ENCODE data around the gene FGD2. TPM values are rescaled to one million over a fixed set of nuclear protein-coding genes. Genes with fewer than 3 reads are reported as not detected.
A peak's percentile ranks its signal among the peaks of the same experiment; 100 is the strongest.

The FGD2 gene
- total RNA-seq, 1 experiment from 2014 or later, result 0.13 TPM

DNA sequence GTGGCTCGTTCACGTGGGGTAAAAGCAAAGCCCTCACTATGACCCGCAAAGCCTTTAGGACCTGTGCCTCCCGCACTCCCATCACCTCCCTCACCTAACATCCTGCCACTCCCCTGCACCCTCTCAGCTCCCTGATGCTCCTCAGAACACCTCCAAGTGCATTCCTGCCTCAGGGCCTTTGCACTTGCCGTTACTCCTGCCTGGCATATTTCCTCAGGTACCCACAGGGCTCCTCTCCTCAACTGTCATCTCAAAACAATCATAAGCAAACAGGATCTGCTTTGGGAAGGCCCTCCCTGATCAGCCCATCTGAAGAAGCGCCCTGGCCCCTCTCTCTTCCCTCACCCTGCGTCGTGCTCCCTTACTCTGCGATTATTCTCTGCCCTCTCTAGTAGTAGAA is 49.1 kb downstream of the FGD2 start:
- H3K27me3 ChIP-seq (ENCODE audit: insufficient read depth, low read length), result no peaks in the 10 kb centered on the region
- no peak for TF ChIP-seq CTCF (conservative IDR thresholded peaks at IDR 0.05)
- H3K4me2 ChIP-seq (ENCODE audit: insufficient read depth, insufficient read length, low read length), result no peak overlapping the region
- Mint-ChIP-seq H3K27ac (peak overlapping the region in 1 of 3 experiments; percentile 23; a peak in 1 of 7 replicates), H3K36me3 (ENCODE audit: insufficient read depth in 1 of 3, low read depth in 3 of 3) (no peaks in the 10 kb centered on the region), H3K4me1 (peaks cover 49 to 61% of the 10 kb centered on the region in 2 experiments), H3K9me3 (no peaks in the 10 kb centered on the region), H3K27me3 (ENCODE audit: low read depth) (no peaks in the 10 kb centered on the region), H3K4me3 (no peak overlapping the region)
- no peak overlapping the region for H4K8ac ChIP-seq (replicated peaks; ENCODE audit: insufficient read length, low read depth, low read length)
- no peak overlapping the region for H2AK5ac ChIP-seq (ENCODE audit: insufficient read length, low read length)
- no peak overlapping the region for H3K4ac ChIP-seq (ENCODE audit: low read depth, low read length)
- H3K14ac ChIP-seq (ENCODE audit: insufficient read depth, low read length), result no peak overlapping the region
- H4K20me1 ChIP-seq (ENCODE audit: control insufficient read depth, insufficient read depth, insufficient read length), result no peaks in the 10 kb centered on the region
- no CpG with 5 or more reads among the region's 9 CpGs for WGBS (ENCODE audit: extremely low coverage, insufficient read length, low lambda C conversion rate)
- no peaks in the 10 kb centered on the region for H3K79me1 ChIP-seq (ENCODE audit: insufficient read depth, low read depth, low read length, poor library complexity, severe bottlenecking)
- no peak overlapping the region for H3K27ac ChIP-seq (ENCODE audit: insufficient read length, low read depth, low read length)
- no peak overlapping the region for H2AFZ ChIP-seq (ENCODE audit: low read length)
- H3K18ac ChIP-seq (ENCODE audit: insufficient read length, low read depth, low read length), result no peak overlapping the region
- H2BK15ac ChIP-seq (ENCODE audit: low read depth, low read length), result no peak overlapping the region
- no peaks in the 10 kb centered on the region for H3K9me3 ChIP-seq (ENCODE audit: control insufficient read depth, low read depth, low read length)
- peaks cover 10% of the 10 kb centered on the region; the same call in 1 of the 2 replicates for H3K4me1 ChIP-seq (ENCODE audit: insufficient read depth, low read length)
- H4K91ac ChIP-seq (ENCODE audit: insufficient read length, low read depth, low read length), result no peak overlapping the region
- no peak overlapping the region for H3T11ph ChIP-seq (ENCODE audit: low read length)
- no peak overlapping the region for H3K56ac ChIP-seq (ENCODE audit: insufficient read length, low read depth, low read length)
- no peak overlapping the region for H2BK5ac ChIP-seq (ENCODE audit: insufficient read length, low read length)
- H3K23ac ChIP-seq (ENCODE audit: insufficient read length, low read depth, low read length), result no peak overlapping the region
- H3K79me2 ChIP-seq (ENCODE audit: insufficient read depth, low read length), result no peaks in the 10 kb centered on the region
- H2BK120ac ChIP-seq (ENCODE audit: low read depth, low read length, poor library complexity, severe bottlenecking), result no peak overlapping the region
- no peak overlapping the region for H3K9ac ChIP-seq (ENCODE audit: extremely low read depth, insufficient read length, low read length)
- H2BK12ac ChIP-seq (ENCODE audit: insufficient read length, low read depth, low read length), result no peak overlapping the region
- no peak overlapping the region for H4K5ac ChIP-seq (ENCODE audit: insufficient read length, low read depth, low read length)
- no peaks in the 10 kb centered on the region for H3K23me2 ChIP-seq (ENCODE audit: insufficient read length, low read depth, low read length, poor library complexity, severe bottlenecking)
- DNase-seq, result no peak
- H2BK20ac ChIP-seq (ENCODE audit: low read depth, low read length, poor library complexity, severe bottlenecking), result no peak overlapping the region
